H9 (cell line): ENCODE data around the gene CDHR5. TPM values are rescaled to one million over a fixed set of nuclear protein-coding genes. Genes with fewer than 3 reads are reported as not detected.

Source experiments
- DNase-seq: peaks from one replicate; pipeline ENCODE4 v3.0.0-alpha.2; 2017
- H2AFZ ChIP-seq: one replicate; pipeline ENCODE4 v1.6.1; 2013; ENCODE audit warnings: mild to moderate bottlenecking, low read length, control low read depth, moderate library complexity
- H2AK5ac ChIP-seq: 2 replicates; pipeline ENCODE4 v1.6.1; 2013; ENCODE audit warnings: low read length, control low read depth, mixed read lengths; ENCODE audit not compliant: insufficient read length
- H2BK120ac ChIP-seq: one replicate; pipeline ENCODE4 v1.6.1; 2013; ENCODE audit warnings: low read depth, mild to moderate bottlenecking, low read length, control low read depth, inconsistent platforms; ENCODE audit not compliant: poor library complexity, severe bottlenecking
- H2BK12ac ChIP-seq: 2 replicates; pipeline ENCODE4 v1.6.1; 2013; ENCODE audit warnings: low read length, control low read depth, mixed read lengths, low read depth; ENCODE audit not compliant: insufficient read length
- H2BK15ac ChIP-seq: 2 replicates; pipeline ENCODE4 v1.6.1; 2013; ENCODE audit warnings: low read depth, low read length, control low read depth
- H2BK20ac ChIP-seq: one replicate; pipeline ENCODE4 v1.6.1; 2013; ENCODE audit warnings: low read depth, mild to moderate bottlenecking, low read length, control low read depth, inconsistent platforms; ENCODE audit not compliant: poor library complexity, severe bottlenecking
- H2BK5ac ChIP-seq: 2 replicates; pipeline ENCODE4 v1.6.1; 2013; ENCODE audit warnings: low read length, control low read depth, mixed read lengths; ENCODE audit not compliant: insufficient read length
- H3K14ac ChIP-seq: 2 replicates; pipeline ENCODE4 v1.6.1; 2013; ENCODE audit warnings: low read length, control low read depth; ENCODE audit not compliant: insufficient read depth
- H3K18ac ChIP-seq: 2 replicates; pipeline ENCODE4 v1.6.1; 2013; ENCODE audit warnings: low read depth, mild to moderate bottlenecking, mixed read lengths, low read length, control low read depth; ENCODE audit not compliant: insufficient read length
- H3K23ac ChIP-seq: 2 replicates; pipeline ENCODE4 v1.6.1; 2013; ENCODE audit warnings: low read length, control low read depth, mixed read lengths, low read depth; ENCODE audit not compliant: insufficient read length
- H3K23me2 ChIP-seq: 2 replicates; pipeline ENCODE4 v1.6.1; 2013; ENCODE audit warnings: low read depth, mild to moderate bottlenecking, mixed read lengths, low read length, control low read depth; ENCODE audit not compliant: insufficient read length, poor library complexity, severe bottlenecking
- H3K27ac ChIP-seq: 2 replicates; pipeline ENCODE4 v1.5.1; 2013; ENCODE audit warnings: low read length, control low read depth, mixed read lengths, low read depth; ENCODE audit not compliant: insufficient read length
- H3K27me3 ChIP-seq: 2 replicates; pipeline ENCODE4 v1.6.1; 2013; ENCODE audit warnings: low read length, control low read depth, inconsistent platforms; ENCODE audit not compliant: insufficient read depth
- H3K4ac ChIP-seq: 2 replicates; pipeline ENCODE4 v1.6.1; 2013; ENCODE audit warnings: low read depth, mild to moderate bottlenecking, control low read depth, inconsistent platforms, low read length, moderate library complexity
- H3K4me1 ChIP-seq: 2 replicates; pipeline ENCODE4 v1.6.1; 2013; ENCODE audit warnings: low read length, control low read depth, inconsistent platforms; ENCODE audit not compliant: insufficient read depth
- H3K4me2 ChIP-seq: 2 replicates; pipeline ENCODE4 v1.6.1; 2013; ENCODE audit warnings: low read length, control low read depth, mixed read lengths; ENCODE audit not compliant: insufficient read length, insufficient read depth
- H3K56ac ChIP-seq: 2 replicates; pipeline ENCODE4 v1.6.1; 2013; ENCODE audit warnings: low read depth, mild to moderate bottlenecking, mixed read lengths, low read length, control low read depth; ENCODE audit not compliant: insufficient read length
- H3K79me1 ChIP-seq: 2 replicates; pipeline ENCODE4 v1.6.1; 2013; ENCODE audit warnings: low read depth, mild to moderate bottlenecking, moderate library complexity, low read length, control low read depth, inconsistent platforms; ENCODE audit not compliant: insufficient read depth, poor library complexity, severe bottlenecking
- H3K79me2 ChIP-seq: 2 replicates; pipeline ENCODE4 v1.6.1; 2013; ENCODE audit warnings: low read length, control low read depth, inconsistent platforms; ENCODE audit not compliant: insufficient read depth
- H3K9ac ChIP-seq: 2 replicates; pipeline ENCODE4 v1.6.1; 2013; ENCODE audit warnings: low read length, control low read depth, mixed read lengths; ENCODE audit not compliant: insufficient read length; ENCODE audit errors: extremely low read depth
- H3K9me3 ChIP-seq: one replicate; pipeline ENCODE4 v1.6.1; 2013; ENCODE audit warnings: low read depth, low read length, inconsistent platforms; ENCODE audit not compliant: control insufficient read depth
- H3T11ph ChIP-seq: one replicate; pipeline ENCODE4 v1.6.1; 2013; ENCODE audit warnings: mild to moderate bottlenecking, low read length, control low read depth, inconsistent platforms
- H4K20me1 ChIP-seq: one replicate; pipeline ENCODE4 v1.6.1; 2013; ENCODE audit not compliant: control insufficient read depth, insufficient read length, insufficient read depth
- H4K5ac ChIP-seq: 2 replicates; pipeline ENCODE4 v1.6.1; 2013; ENCODE audit warnings: low read depth, mild to moderate bottlenecking, mixed read lengths, low read length, control low read depth; ENCODE audit not compliant: insufficient read length
- H4K8ac ChIP-seq: replicated peaks from 2 replicates; pipeline ENCODE4 v1.6.1; 2013; ENCODE audit warnings: low read length, control low read depth, mixed read lengths, low read depth; ENCODE audit not compliant: insufficient read length
- H4K91ac ChIP-seq: 2 replicates; pipeline ENCODE4 v1.6.1; 2013; ENCODE audit warnings: low read depth, mild to moderate bottlenecking, moderate library complexity, mixed read lengths, low read length, control low read depth; ENCODE audit not compliant: insufficient read length
- H3K27ac Mint-ChIP-seq, 3 experiments: 2 replicates in 2 of 3; 3 replicates in 1 of 3; pipeline ENCODE4 v1.8.0; 2020 to 2021; ENCODE audit warnings: mixed read lengths in 3 of 3, mild to moderate bottlenecking in 1 of 3, moderate library complexity in 1 of 3
- H3K27me3 Mint-ChIP-seq: 2 replicates; pipeline ENCODE4 v1.8.0; 2021; ENCODE audit warnings: low read depth, mild to moderate bottlenecking, moderate library complexity, mixed read lengths
- H3K36me3 Mint-ChIP-seq, 3 experiments: 2 replicates in 2 of 3; 3 replicates in 1 of 3; pipeline ENCODE4 v1.8.0; 2020 to 2021; ENCODE audit warnings: low read depth in 3 of 3, mixed read lengths in 3 of 3; ENCODE audit not compliant: insufficient read depth in 1 of 3
- H3K4me1 Mint-ChIP-seq, 2 experiments: 2 replicates each; pipeline ENCODE4 v1.8.0; 2020; ENCODE audit warnings: mixed read lengths in 2 of 2
- H3K4me3 Mint-ChIP-seq, 2 experiments: 2 replicates in 1 of 2; 3 replicates in 1 of 2; pipeline ENCODE4 v1.8.0; 2020 to 2021; ENCODE audit warnings: mild to moderate bottlenecking in 2 of 2, mixed read lengths in 2 of 2, moderate library complexity in 1 of 2
- H3K9me3 Mint-ChIP-seq, 2 experiments: 2 replicates in 1 of 2; 3 replicates in 1 of 2; pipeline ENCODE4 v1.8.0; 2020; ENCODE audit warnings: mild to moderate bottlenecking in 2 of 2, mixed read lengths in 2 of 2, moderate library complexity in 1 of 2
- WGBS: extraction: QIAGEN DNeasy Blood & Tissue Kit; methylation state at CpG from one replicate; pipeline ENCODE4 v1.1.7; 2013; ENCODE audit warnings: missing lambda C conversion rate, low lambda C conversion rate, mixed read lengths; ENCODE audit not compliant: insufficient read length; ENCODE audit errors: extremely low coverage; 5-methylcytosine and 5-hydroxymethylcytosine counted together
- total RNA-seq: library from RNA; stranded (reverse); gene quantifications from 2 replicates; pipeline ENCODE4 v1.2.1, GENCODE V29; 2021
- TF ChIP-seq, protein P1 (sequence below): fragments of 200-600 bp; sonication (generic); conservative IDR thresholded peaks from 3 replicates; pipeline ENCODE4 v1.8.0; 2021; ENCODE audit warnings: antibody characterized with exemption, mild to moderate bottlenecking

Gene CDHR5
- total RNA-seq, 1 experiment from 2014 or later: not detected

DNA sequence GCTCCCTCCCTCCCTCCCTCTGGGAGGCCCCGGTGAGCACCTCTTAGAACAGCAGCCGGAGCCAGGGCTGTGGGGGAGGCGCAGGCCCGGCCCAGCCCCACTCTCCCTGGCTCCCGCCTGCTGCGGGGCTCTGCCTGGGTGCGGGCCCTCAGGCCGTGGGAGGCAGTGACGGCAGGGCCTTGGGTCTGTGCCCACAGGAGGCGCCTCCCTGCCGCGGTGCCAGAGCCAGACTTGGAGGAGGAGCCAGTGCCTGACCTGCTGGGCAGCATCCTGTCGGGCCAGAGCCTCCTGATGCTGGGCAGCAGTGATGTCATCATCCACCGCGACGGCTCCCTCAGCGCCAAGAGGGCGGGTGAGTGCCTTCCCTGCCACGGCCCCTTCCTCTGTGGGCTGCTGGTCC is 18.5 kb downstream of the CDHR5 start:
- H2BK12ac ChIP-seq: no peak overlapping the region
- no peak overlapping the region for H4K91ac ChIP-seq
- no peaks in the 10 kb centered on the region for H3K79me1 ChIP-seq
- H3T11ph ChIP-seq: no peak overlapping the region
- TF ChIP-seq, protein P1, sequence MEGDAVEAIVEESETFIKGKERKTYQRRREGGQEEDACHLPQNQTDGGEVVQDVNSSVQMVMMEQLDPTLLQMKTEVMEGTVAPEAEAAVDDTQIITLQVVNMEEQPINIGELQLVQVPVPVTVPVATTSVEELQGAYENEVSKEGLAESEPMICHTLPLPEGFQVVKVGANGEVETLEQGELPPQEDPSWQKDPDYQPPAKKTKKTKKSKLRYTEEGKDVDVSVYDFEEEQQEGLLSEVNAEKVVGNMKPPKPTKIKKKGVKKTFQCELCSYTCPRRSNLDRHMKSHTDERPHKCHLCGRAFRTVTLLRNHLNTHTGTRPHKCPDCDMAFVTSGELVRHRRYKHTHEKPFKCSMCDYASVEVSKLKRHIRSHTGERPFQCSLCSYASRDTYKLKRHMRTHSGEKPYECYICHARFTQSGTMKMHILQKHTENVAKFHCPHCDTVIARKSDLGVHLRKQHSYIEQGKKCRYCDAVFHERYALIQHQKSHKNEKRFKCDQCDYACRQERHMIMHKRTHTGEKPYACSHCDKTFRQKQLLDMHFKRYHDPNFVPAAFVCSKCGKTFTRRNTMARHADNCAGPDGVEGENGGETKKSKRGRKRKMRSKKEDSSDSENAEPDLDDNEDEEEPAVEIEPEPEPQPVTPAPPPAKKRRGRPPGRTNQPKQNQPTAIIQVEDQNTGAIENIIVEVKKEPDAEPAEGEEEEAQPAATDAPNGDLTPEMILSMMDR: no peak
- no peak overlapping the region for H3K27ac Mint-ChIP-seq
- no peaks in the 10 kb centered on the region for H3K9me3 Mint-ChIP-seq
- H3K27ac ChIP-seq: no peak overlapping the region
- H3K4me1 ChIP-seq: no peaks in the 10 kb centered on the region
- no peaks in the 10 kb centered on the region for H3K27me3 Mint-ChIP-seq
- no CpG with 5 or more reads among the region's 19 CpGs for WGBS
- no peak overlapping the region for H2BK120ac ChIP-seq
- no peak overlapping the region for H2AFZ ChIP-seq
- H2BK20ac ChIP-seq: no peak overlapping the region
- H4K5ac ChIP-seq: no peak overlapping the region
- no peak overlapping the region for H2BK5ac ChIP-seq
- H3K4ac ChIP-seq: no peak overlapping the region
- no peak overlapping the region for H3K18ac ChIP-seq
- no peaks in the 10 kb centered on the region for H3K27me3 ChIP-seq
- no peaks in the 10 kb centered on the region for H3K79me2 ChIP-seq
- no peak overlapping the region for H3K23ac ChIP-seq
- H2BK15ac ChIP-seq: no peak overlapping the region
- H4K8ac ChIP-seq: no peak overlapping the region
- DNase-seq: no peak
- H2AK5ac ChIP-seq: no peak overlapping the region
- H3K4me1 Mint-ChIP-seq: no peaks in the 10 kb centered on the region
- H3K23me2 ChIP-seq: no peaks in the 10 kb centered on the region
- peaks cover 33 to 74% (median 70%) of the 10 kb centered on the region in 3 experiments; a peak in 6 of 7 replicates for H3K36me3 Mint-ChIP-seq
- H4K20me1 ChIP-seq: peaks cover 3% of the 10 kb centered on the region
- H3K4me2 ChIP-seq: no peak overlapping the region
- no peak overlapping the region for H3K9ac ChIP-seq
- H3K14ac ChIP-seq: no peak overlapping the region
- H3K4me3 Mint-ChIP-seq: no peak overlapping the region
- H3K56ac ChIP-seq: no peak overlapping the region
- H3K9me3 ChIP-seq: no peaks in the 10 kb centered on the region
